Islet of Langerhans (tissue), 1 donor: ENCODE results near the gene DTX1.

Source experiments
- FAIRE-seq: peaks from one replicate; lab custom pipeline; 2011; peaks lifted over from hg19 to GRCh38; lab: Jason Lieb, UNC

Gene DTX1

DNA sequence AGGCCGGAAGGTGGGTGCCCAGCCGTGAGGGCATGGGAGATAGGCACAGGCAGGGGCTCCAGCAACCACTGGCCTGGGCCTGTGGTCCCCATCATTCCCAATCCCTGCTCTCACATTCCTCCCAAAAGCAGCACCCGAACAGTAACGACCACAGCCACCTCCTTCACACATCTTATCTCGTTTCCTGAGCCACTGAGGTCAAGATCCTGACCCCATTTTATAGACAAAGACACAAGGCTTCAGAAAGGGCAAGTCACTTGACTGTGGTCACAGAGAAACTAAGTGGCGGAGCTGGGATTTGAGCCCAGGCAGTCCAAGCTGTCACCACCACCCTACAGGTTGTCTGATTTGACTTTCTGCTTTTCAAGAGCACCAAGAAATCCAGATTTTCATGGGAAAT lies 38.9 kb downstream of the DTX1 start:
- FAIRE-seq: no peak

DNA sequence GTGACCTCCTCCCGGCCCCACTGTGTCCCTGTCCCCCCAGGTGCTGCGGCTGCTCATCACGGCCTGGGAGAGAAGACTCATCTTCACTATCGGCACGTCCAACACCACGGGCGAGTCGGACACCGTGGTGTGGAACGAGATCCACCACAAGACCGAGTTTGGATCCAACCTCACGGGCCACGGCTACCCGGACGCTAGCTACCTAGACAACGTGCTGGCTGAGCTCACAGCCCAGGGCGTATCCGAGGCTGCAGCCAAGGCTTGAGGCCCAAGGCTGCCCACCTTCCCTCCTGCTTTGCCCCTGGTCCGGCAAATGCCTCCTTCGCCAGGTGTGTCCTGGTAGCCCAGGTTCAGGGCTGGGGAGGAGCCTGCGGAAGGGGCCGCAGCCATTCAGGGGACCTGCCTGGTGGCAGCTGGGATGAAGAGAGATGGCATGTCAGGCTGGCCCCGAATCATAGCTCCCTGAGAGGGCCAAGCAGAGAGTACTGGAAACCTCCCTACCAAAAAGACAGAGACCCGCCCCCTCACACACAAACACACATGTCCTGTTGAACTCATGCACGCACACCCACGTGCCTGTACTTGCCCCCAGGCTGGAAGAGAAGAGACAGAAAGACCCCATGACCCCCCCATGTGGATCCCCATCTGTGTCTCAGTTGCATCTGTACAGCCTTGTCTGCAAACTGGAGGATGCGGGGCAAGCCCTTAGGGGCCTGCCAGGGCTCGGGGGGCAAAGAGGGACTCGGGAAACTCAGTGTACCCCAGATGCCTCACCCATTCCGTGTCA lies 40.3 kb downstream of the DTX1 start:
- no peak for FAIRE-seq

DNA sequence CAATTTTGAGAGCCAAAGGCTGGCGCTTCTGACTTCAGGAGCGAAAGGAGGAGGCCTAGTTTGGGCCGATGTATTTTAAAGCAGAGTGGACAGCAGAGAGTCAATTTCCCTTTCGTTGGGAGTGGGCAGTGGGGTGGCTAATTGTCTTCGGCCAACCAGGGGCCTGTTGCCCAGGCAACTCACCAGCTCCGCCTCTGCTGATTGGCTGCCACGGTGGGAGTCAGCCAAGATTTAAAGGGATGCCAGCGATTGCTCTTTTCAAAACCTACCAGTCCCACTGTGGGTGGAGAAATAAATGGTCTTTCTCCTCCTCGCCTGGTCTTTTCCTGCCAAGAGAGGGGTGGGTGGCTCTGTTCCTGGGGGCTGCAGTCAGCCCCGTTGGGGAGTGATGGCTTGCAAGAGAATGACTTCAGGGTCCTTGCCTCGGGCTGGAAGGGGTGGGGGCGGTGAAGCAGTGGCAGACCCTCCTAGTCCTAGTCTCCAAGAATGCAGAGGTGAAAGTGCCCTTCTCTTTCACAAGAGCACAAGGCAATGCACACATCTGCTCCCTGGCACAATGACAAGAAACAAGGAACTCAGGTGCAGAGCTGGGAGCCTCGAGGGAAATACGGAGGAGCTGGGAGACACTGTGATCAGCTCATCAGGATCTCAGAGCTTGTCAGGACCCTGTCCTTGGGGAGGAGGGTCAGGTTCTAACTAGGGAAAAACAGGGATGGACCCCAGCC lies 41.3 kb downstream of the DTX1 start:
- FAIRE-seq: no peak

DNA sequence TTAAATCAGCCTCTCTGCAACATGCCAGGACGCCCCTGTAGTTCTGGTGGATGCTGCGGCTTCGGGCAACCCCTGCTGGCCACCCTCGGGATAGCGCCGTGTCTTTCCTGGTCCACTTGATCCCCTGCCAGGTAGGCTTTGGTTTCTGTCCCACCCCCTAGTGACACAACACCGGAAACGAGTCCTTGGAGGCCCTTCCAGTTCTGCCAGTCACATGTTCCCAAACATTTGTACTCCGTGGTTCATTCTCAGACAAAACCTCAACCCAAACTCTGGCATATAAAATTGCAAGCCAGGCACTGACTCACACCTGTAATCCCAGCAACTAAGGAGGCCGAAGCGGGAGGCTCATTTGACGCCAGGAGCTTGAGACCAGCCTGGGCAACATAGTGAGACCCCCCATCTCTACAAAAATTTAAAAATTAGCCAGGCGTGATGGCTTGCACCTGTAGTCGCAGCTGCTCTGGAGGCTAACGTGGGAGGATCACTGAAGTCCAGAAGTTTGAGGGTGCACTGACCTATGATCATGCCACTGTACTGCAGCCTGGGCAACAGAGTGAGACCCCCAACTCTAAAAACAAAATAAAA lies 42.0 kb downstream of the DTX1 start:
- FAIRE-seq: no peak

DNA sequence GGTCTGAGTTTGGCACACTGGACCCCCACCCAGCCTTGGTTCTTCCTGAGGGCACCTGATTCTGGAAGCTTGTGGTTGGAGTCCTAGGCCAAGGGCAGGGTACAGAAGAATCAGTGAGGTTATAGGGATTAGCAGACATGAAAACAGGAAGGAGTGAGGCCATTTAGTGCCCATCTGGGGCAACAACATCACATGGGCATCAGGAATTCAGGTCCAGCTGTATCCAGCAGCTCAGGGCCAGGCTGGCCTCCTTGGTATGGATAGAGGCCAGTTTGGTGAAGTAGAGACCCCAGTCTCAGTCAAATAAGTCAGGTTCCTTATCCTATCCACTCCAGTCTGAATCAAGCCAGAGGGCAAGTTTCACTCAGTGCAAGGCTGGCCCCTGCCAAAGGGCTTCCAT lies 42.8 kb downstream of the DTX1 start:
- FAIRE-seq: no peak

DNA sequence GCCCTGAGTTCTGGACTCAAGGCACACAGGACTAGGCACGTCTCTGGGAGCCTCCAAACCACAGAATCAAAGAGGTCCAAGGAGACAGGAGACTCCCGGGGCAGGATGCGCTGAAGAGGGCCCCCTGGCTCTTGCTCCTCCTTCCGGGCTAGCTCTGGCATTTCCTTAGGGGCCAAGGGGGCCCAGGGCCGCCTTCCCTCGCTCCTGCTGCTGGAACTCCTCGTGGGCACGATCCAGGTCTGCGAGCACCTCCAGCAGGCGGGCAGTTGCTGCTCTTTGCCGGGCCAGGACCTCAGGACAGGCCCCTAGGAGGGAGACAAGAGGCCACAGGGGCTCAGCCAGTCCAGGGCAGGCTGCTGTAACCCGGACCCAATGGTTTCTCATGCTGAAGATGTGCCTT lies 43.2 kb downstream of the DTX1 start:
- FAIRE-seq: no peak

DNA sequence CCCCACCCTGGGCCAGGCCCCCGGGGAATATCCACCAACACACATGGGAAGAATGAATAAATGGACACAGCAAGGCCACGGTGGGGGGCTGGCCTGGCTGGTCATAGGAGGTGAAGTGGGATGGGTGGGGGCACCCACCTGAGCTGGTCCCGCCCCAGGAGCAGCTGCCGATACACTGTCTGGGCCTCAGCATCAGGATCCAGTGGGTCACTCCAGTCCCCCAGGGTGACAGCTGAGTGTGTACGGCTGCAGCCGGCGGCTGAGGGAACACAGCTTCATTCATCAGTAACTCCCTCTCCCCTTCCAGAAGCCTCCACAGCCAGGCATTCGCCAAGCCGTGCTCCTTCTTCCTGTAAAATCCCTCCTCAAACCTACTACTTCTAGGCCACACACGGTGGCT lies 45.2 kb downstream of the DTX1 start:
- no peak for FAIRE-seq

DNA sequence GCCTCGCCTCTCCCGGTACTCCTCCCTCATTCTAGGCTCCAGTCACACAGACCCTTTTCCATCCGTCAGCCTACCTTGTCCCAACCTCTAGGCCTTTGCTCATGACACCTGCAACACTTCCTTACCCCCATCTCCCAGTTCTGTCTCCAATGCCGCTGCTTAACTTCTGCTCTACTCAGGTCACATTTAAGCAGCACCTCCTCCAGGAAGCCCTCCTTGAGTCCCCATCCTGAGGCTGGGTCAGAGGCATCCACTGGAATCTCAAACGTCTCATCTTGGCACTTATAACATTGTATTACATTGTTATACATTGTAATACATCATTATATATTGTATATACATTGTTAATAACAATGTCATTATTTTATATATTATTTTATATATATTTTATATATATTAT lies 46.3 kb downstream of the DTX1 start:
- FAIRE-seq: no peak

DNA sequence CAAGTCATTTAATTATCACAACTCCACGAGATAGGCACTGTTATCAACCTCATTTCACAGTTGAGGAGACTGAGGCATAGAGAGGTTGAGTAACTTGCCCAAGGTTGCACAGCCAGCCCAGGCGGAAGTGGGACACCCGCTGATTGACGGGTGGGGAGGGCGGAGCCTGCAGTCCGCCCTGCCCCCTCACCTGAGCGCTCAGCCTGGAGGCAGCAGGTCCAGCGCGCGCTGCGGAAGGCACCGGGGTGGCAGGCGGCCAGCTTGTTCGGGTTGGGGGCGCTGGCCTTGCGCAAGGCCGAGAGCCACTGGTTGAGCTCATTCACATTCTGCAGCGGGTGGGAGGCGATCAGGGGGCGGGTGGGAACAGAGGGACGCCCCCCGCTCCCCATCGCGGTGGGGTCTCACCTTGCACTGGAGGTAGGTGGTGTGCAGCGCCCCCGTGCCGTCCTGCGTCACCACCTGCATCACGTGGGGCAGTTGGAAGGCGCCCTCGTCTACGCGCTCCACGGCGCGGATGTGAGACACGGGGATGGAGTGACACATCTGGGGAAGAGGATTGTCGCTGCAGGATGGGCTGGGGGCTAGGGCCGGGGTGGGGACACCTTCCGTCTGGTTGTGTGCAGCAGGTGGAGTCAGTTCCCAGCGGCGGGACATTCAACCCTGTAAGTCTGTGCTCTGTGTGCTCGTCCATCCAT lies 47.4 kb downstream of the DTX1 start:
- FAIRE-seq: no peak

DNA sequence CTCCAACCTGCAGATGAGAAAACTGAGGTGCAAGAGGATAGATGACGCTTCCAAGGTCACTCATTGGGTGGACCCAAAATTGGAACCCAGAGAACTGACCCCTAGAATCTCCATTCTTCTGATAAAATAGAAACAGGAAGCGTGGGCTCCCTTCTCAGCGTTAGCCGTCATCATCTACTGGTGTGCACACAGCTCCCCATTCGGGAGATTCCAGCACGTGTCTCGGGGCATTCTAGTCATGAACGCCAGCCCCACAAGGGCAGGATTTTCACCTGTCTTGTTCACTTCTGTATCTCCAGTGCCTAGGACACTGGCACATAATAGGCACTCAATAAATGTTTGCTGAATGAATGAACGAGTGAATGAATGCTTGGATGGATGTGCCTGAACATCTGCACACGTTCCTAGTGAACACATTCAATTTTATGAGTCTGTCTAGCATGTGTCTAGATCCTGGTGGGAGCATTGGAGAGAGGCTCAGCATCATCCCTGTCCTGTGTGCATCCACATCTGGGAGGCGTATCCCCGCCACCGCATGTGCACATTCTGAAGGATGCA lies 48.5 kb downstream of the DTX1 start:
- FAIRE-seq: no peak

DNA sequence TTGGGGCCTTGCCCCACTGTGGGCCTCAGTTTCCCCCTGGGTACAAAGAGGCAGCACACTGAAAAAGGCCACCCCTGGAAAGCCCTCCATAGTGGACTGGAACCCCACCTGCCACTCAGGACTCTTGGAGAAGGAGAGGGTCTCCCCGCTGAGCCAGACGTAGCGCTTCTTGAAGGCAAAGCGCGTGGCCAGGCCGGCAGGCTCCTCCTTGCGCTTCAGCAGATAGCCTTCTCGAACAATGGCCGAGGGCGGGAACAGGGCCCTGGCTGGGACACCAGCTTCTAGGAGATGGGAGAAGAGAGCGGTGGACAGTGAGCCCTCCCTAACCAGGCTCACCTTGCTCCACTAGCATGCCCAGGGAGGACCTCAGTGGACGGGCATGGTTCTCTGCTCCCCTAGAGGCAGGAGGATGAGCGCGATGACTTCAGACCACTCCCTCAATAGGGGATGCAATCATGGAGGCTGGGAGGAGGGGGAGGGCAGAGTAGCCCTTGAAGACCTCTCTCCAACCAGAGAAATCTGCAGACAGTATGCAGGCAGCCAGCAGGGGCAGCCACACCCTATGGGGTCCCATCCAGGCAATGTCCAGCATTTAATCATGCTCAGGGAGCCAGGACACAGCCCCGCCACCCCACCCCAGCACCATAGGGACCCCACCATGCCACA lies 49.2 kb downstream of the DTX1 start:
- FAIRE-seq: no peak

DNA sequence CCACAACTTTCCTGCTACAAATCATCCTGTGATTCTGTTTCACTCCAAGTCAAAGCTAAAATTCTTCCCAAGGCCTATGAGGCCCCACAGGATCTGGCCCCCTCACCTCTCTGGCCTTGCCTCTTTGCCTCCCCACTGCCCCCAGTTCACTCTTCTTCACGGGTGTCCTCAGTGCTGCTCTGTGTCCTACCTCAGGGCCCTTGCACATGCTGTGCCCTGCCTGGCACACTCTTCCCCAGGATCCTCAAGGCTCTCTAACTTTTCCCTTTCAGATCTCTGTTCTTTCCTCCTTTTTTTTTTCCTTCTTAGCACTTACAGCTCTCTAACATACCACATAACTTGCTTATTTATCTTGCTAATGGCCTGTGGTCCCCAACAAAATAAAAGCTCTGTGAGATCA lies 49.8 kb downstream of the DTX1 start:
- no peak for FAIRE-seq

DNA sequence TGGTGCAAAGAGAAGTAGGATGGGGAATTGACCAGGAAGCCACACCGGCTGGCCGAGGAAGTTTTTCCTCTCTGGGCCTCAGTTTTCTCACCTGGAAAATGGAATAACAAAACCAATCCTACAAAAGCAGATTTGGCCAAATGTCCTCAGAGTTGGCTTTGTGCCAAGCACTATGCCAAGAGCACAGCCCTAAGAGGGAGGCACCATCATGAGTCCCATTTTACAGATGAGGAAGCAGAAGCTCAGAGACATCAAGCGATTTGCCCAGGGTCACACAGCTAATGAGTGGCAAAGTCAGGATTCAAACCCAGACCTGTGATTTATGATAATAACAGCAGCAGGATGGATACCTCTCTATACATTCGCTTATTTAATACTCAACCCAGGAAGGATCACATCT lies 51.8 kb downstream of the DTX1 start:
- no peak for FAIRE-seq

DNA sequence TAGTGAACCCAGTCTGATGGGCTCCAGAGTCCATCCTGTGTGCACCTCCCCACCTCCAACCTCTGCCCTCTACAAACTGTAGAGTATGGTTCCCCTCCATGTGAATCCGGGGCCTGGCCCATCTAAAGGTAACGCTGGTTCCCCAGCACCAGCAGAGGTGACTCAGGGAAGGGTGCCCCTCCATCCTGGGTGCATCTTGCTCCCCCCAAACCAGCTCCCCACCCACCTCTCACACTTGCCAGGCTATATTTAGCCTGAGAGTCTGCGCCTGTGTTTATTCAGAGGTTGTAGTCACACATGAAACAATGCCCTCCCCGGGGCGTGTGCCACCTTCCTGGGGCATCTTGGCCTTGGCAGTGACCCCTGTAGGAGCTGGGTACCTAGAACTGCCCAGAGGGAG lies 52.8 kb downstream of the DTX1 start:
- no peak for FAIRE-seq

DNA sequence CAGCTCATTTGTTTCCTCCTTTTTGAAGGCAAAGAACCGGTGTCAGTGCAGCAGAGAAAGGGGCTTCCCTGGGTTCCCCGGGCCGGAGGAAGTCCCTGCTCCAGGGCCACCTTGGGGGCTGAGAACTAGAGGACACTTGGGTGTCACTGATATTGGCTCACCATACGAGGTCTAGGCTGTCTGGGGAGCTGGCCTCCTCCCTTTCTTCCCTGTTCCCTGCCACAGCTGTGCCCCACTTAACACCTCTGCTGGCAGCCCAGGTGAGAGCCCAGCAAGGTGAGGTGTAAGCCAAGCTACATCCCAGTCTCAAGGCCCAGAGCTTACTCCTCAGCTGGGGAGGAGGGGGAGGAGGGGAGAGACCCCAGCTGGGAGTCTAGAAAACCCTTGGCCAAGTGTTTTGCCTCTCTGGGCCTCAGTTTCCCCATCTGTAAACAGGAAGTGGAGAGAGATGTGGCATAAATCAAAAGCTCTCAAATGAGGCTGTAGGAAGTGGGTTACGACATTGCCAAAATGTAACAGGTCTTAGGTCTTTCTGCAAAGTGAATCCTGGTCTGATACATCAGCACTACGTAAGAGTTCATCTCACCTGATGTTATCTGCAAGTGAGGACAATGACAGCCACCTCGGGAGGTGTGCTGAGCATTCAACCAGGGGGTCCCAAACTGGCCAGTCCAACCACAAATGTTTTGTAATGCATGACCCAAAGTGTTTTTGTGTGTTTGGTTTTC lies 53.5 kb downstream of the DTX1 start:
- FAIRE-seq: no peak

DNA sequence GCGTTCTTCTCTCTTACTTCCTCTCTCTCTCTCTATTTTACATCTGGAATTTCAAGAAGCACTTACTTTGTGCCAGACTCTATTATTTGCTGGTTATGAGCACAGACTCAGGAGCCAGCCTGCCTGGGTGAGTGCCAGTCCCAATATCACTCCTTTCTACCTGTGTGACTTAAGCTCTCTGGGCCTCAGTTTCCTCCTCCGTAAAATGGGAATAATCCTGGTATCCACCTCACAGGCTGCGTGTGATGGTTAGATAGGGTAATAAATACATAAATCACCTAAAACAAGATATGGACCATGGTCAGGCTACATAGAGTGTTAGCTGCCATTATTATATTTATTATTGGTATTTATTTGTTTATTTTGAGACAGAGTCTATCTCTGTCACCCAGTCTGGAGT lies 54.7 kb downstream of the DTX1 start:
- FAIRE-seq: no peak

DNA sequence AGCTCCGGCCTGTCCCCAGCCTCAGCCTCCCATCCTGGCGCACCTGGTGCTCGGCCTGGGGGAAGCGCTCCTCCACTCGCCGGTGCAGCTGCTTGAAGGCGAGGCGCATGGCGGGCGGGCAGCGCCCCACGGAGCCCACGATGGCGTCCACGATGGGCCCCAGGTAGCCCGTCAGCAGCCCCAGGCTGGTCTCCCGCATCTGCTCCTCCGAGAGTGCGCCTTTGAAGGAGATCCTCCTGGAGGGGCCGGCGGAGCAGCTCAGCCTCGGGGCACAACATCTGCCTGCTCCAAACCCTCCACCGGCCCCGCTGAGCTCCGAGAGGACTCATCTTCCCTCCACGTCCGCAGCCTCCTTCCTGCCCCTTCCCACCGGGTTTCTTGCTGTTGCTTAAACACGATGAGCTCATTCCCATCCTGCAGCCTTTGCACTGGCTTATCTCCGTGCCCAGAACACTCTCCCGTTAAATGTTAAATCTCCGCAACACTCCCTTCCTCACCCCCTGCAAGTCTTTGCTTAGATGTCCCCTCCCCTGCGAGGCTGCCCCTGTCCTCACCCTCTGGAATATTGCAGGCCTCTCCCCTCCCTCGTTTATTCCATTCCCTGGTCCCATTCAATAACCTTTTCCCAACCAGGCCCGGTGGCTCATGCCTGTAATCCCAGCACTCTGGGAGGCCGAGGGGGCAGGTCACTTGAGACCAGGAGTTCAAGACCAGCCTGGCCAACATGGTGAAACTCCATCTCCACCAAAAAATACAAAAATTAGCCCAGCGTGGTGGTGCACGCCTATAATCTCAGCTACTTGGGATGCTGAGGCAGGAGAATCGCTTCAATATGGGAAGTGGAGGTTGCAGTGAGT lies 55.7 kb downstream of the DTX1 start:
- FAIRE-seq: no peak

DNA sequence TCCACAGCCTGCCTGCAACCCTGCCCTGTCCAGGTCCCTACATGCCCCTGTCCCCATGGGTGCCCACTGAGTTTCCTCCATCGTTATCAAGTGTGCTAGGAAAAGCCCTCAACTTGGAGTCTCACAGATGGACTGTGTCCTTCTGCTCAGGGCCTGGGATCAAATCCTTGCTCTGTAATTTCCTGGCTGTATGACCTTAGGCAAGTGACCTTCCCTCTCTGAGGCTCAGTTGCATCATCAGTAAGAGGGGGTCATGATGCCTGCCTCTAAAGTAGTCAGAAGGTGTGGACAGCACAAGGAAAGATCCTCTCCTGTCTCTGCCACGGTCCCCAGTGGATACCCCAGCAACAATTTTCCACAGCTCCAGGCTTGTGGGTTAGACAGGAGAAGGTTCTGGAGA lies 56.9 kb downstream of the DTX1 start:
- no peak for FAIRE-seq

DNA sequence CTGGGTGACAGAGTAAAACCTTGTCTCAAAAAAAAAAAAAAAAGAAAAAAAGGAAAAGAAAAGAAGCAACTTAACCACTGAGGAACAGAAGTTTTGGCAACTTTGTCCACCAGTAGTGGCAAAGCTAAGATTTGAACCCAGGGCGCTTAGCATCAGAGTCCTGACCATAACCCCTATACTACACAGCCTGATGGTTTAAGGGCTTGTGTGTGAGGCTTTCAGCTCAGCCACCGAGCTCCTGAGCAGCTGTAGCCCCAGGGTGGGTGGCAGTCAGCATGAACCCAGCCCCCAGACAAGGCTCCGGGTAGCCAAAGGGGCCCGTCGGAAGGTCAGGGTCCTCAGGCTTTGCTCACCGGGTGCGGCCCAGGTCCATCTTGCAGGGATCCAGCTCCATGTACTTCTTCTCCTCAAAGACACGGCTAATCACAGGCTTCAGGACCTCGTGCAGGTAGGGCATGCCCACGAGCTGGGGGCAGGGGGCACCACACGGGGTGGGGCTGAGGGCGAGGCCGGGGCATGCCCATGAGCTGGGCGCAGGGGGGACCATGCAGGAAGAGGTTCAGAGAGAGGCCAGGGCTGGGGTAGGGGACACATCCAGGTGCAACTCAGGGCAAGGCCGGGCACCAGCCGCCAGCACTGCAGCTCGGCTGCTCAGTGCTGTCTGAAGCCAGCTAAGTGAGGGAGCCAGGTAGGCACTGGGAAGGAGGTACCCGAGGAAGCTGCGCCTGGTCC lies 58.1 kb downstream of the DTX1 start:
- FAIRE-seq: no peak
